Lower leg skin (tissue), 3 donors: ENCODE results near the gene WDR46.

Experiments used
- POLR2A ChIP-seq, 2 donors: fragments of 450-650 bp; IDR thresholded peaks; one replicate each; pipeline ENCODE4 v1.6.1; 2016 to 2017; ENCODE audit warnings: antibody characterized with exemption in 2 of 2, mild to moderate bottlenecking in 1 of 2, moderate library complexity in 1 of 2
- TF ChIP-seq, protein P1 (sequence below), 3 donors: fragments of 450-650 bp; IDR thresholded peaks; one replicate each; pipeline ENCODE4 v1.5.1; 2016; ENCODE audit warnings: antibody characterized with exemption in 3 of 3, mild to moderate bottlenecking in 3 of 3, moderate library complexity in 2 of 3

- TF ChIP-seq, protein P1, sequence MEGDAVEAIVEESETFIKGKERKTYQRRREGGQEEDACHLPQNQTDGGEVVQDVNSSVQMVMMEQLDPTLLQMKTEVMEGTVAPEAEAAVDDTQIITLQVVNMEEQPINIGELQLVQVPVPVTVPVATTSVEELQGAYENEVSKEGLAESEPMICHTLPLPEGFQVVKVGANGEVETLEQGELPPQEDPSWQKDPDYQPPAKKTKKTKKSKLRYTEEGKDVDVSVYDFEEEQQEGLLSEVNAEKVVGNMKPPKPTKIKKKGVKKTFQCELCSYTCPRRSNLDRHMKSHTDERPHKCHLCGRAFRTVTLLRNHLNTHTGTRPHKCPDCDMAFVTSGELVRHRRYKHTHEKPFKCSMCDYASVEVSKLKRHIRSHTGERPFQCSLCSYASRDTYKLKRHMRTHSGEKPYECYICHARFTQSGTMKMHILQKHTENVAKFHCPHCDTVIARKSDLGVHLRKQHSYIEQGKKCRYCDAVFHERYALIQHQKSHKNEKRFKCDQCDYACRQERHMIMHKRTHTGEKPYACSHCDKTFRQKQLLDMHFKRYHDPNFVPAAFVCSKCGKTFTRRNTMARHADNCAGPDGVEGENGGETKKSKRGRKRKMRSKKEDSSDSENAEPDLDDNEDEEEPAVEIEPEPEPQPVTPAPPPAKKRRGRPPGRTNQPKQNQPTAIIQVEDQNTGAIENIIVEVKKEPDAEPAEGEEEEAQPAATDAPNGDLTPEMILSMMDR (IDR thresholded peaks at IDR 0.05): no peak
- TF ChIP-seq POLR2A (IDR thresholded peaks at IDR 0.05): no peak
These were observed 39.1 kb downstream of the WDR46 start for GRCh38 chr6:33249732-33250630.
